Jurkat, Clone E6-1 (cell line): Measurements from ENCODE around the gene PABPC1L2A. TPM values are rescaled to one million over a fixed set of nuclear protein-coding genes. Genes with fewer than 3 reads are reported as not detected.
A peak's percentile ranks its signal among the peaks of the same experiment; 100 is the strongest.
"Not testable (repeated sequence)": the region's sequence is repeated elsewhere in the genome, so short reads cannot be mapped to it uniquely, and the experiment has no call there.

Experiments
- DNase-seq: peaks from one replicate; pipeline ENCODE4 v3.0.0-alpha.2; 2011; ENCODE audit warnings: low read depth, low spot score
- H3K4me3 ChIP-seq: 2 replicates; pipeline ENCODE4 v1.5.1; 2011; ENCODE audit warnings: mild to moderate bottlenecking, low read length, control low read depth, moderate library complexity
- polyA plus RNA-seq: library from polyadenylated mRNA; unstranded; fragments of >200 nt; gene quantifications from one replicate; pipeline ENCODE4 v1.2.1, GENCODE V29; 2012; ENCODE audit warnings: missing spikeins; ENCODE audit not compliant: insufficient read length, insufficient read depth

The PABPC1L2A gene
- not detected for polyA plus RNA-seq

GRCh38 chrX:73079024-73079562, at the start of gene PABPC1L2A:
Gene PABPC1L2A, minus strand, starts transcription at chrX:73079512. Its CDS starts 126 bp downstream, at chrX:73079386.
- H3K4me3 ChIP-seq, DNase-seq: not testable (repeated sequence)

- DNase-seq = no peak
- H3K4me3 ChIP-seq = no peak overlapping the region
These were observed 48.5 kb upstream of the PABPC1L2A start for GRCh38 chrX:73127700-73128241.

GRCh38 chrX:73126240-73126639, 46.9 kb upstream of the PABPC1L2A start:
- H3K4me3 ChIP-seq = no peak overlapping the region
- no peak for DNase-seq

GRCh38 chrX:73099505-73099904, 20.2 kb upstream of the PABPC1L2A start:
- not testable (repeated sequence) for DNase-seq

GRCh38 chrX:73086766-73087165, 7.5 kb upstream of the PABPC1L2A start:
- DNase-seq = peak; percentile 0

More at GRCh38 chrX:73099505-73099904, 20.2 kb upstream of the PABPC1L2A start:
- not testable (repeated sequence) for H3K4me3 ChIP-seq

GRCh38 chrX:73079884-73080283, 572 bp upstream of the PABPC1L2A start:
- not testable (repeated sequence) for H3K4me3 ChIP-seq, DNase-seq

More at GRCh38 chrX:73086766-73087165, 7.5 kb upstream of the PABPC1L2A start:
- not testable (repeated sequence) for H3K4me3 ChIP-seq

- H3K4me3 ChIP-seq = not testable (repeated sequence)
These were observed 715 bp downstream of the PABPC1L2A start for GRCh38 chrX:73078597-73078996.

GRCh38 chrX:73076838-73077237, 2.5 kb downstream of the PABPC1L2A start:
- DNase-seq = no peak
- no peak overlapping the region for H3K4me3 ChIP-seq

More at GRCh38 chrX:73078597-73078996, 715 bp downstream of the PABPC1L2A start:
- DNase-seq = not testable (repeated sequence)

GRCh38 chrX:73069365-73070035, 9.8 kb downstream of the PABPC1L2A start:
- no peak overlapping the region for H3K4me3 ChIP-seq
- no peak for DNase-seq

GRCh38 chrX:73068467-73069364, 10.6 kb downstream of the PABPC1L2A start:
- H3K4me3 ChIP-seq = no peak overlapping the region
- DNase-seq = no peak

GRCh38 chrX:73067761-73068466, 11.4 kb downstream of the PABPC1L2A start:
- not testable (repeated sequence) for H3K4me3 ChIP-seq, DNase-seq

GRCh38 chrX:73028876-73029275, 50.4 kb downstream of the PABPC1L2A start:
- no peak overlapping the region for H3K4me3 ChIP-seq
- no peak for DNase-seq
